HL-60 (cell line): ENCODE results near the gene TUBA3D.

Source experiments
- CTCF ChIP-seq: IDR thresholded peaks from one replicate; pipeline ENCODE4 v1.5.1; 2011; ENCODE audit warnings: low read length, control low read depth, inconsistent platforms; ENCODE audit not compliant: insufficient read depth
- GABPA ChIP-seq: IDR thresholded peaks from 2 replicates; pipeline ENCODE4 v1.6.1; 2012; ENCODE audit warnings: low read depth
- POLR2AphosphoS5 ChIP-seq: IDR thresholded peaks from 2 replicates; pipeline ENCODE4 v1.6.1; 2012; ENCODE audit warnings: low read depth
- REST ChIP-seq: IDR thresholded peaks from 2 replicates; pipeline ENCODE4 v1.6.1; 2012; ENCODE audit warnings: low read depth; ENCODE audit not compliant: insufficient replicate concordance
- SPI1 ChIP-seq: IDR thresholded peaks from 2 replicates; pipeline ENCODE4 v1.6.1; 2012; ENCODE audit warnings: low read depth, mild to moderate bottlenecking, borderline replicate concordance

GRCh38 chr2:131493199-131493968 lies 17.5 kb downstream of the TUBA3D start:
- peak; percentile 39 for TF ChIP-seq REST
- TF ChIP-seq CTCF: no peak
- no peak for TF ChIP-seq POLR2AphosphoS5
- no peak for TF ChIP-seq SPI1
- no peak for TF ChIP-seq GABPA
